ENCODE measurements around the gene TKFC. TPM values are rescaled to one million over a fixed set of nuclear protein-coding genes. Genes with fewer than 3 reads are reported as not detected.

The TKFC gene
- total RNA-seq, 1 donor from 2014 or later, result 59.6 TPM

GRCh38 chr11:61349189-61349751, 16.2 kb downstream of the TKFC start:
- Mint-ChIP-seq H3K27me3 (ENCODE audit: unreplicated experiment) (peaks cover 3% of the 10 kb centered on the region), H3K27ac (ENCODE audit: unreplicated experiment) (no peak overlapping the region), H3K9me3 (ENCODE audit: unreplicated experiment) (peaks cover 6% of the 10 kb centered on the region), H3K36me3 (ENCODE audit: unreplicated experiment) (no peaks in the 10 kb centered on the region), H3K4me1 (ENCODE audit: low read depth, unreplicated experiment) (peaks cover 14% of the 10 kb centered on the region), H3K4me3 (ENCODE audit: unreplicated experiment) (no peak overlapping the region)
- no peak for DNase-seq
- no peak for TF ChIP-seq CTCF (IDR thresholded peaks at IDR 0.05; ENCODE audit: partially characterized antibody, unreplicated experiment)

- DNase-seq, result no peak
- Mint-ChIP-seq H3K36me3 (ENCODE audit: unreplicated experiment) (no peaks in the 10 kb centered on the region), H3K9me3 (ENCODE audit: unreplicated experiment) (peaks cover 3% of the 10 kb centered on the region), H3K27me3 (ENCODE audit: unreplicated experiment) (peaks cover 1% of the 10 kb centered on the region), H3K27ac (ENCODE audit: unreplicated experiment) (no peak overlapping the region), H3K4me1 (ENCODE audit: low read depth, unreplicated experiment) (peaks cover 8% of the 10 kb centered on the region), H3K4me3 (ENCODE audit: unreplicated experiment) (peak overlapping the region; percentile 55)
- no peak for TF ChIP-seq CTCF (IDR thresholded peaks at IDR 0.05; ENCODE audit: partially characterized antibody, unreplicated experiment)
Measured at GRCh38 chr11:61349916-61350315, 16.9 kb downstream of the TKFC start.

- Mint-ChIP-seq H3K4me1 (ENCODE audit: low read depth, unreplicated experiment) (peaks cover 7% of the 10 kb centered on the region), H3K4me3 (ENCODE audit: unreplicated experiment) (no peak overlapping the region), H3K9me3 (ENCODE audit: unreplicated experiment) (peaks cover 3% of the 10 kb centered on the region), H3K27me3 (ENCODE audit: unreplicated experiment) (peaks cover 1% of the 10 kb centered on the region), H3K36me3 (ENCODE audit: unreplicated experiment) (no peaks in the 10 kb centered on the region), H3K27ac (ENCODE audit: unreplicated experiment) (no peak overlapping the region)
- no peak for TF ChIP-seq CTCF (IDR thresholded peaks at IDR 0.05; ENCODE audit: partially characterized antibody, unreplicated experiment)
- no peak for DNase-seq
Measured at GRCh38 chr11:61350336-61350735, 17.3 kb downstream of the TKFC start.

- Mint-ChIP-seq H3K9me3 (ENCODE audit: unreplicated experiment) (peaks cover 3% of the 10 kb centered on the region), H3K27me3 (ENCODE audit: unreplicated experiment) (peaks cover 1% of the 10 kb centered on the region), H3K4me3 (ENCODE audit: unreplicated experiment) (no peak overlapping the region), H3K36me3 (ENCODE audit: unreplicated experiment) (no peaks in the 10 kb centered on the region), H3K27ac (ENCODE audit: unreplicated experiment) (no peak overlapping the region), H3K4me1 (ENCODE audit: low read depth, unreplicated experiment) (peaks cover 4% of the 10 kb centered on the region)
- TF ChIP-seq CTCF (IDR thresholded peaks at IDR 0.05; ENCODE audit: partially characterized antibody, unreplicated experiment), result no peak
- no peak for DNase-seq
Measured at GRCh38 chr11:61350803-61351202, 17.8 kb downstream of the TKFC start.

GRCh38 chr11:61352038-61352437, 19.0 kb downstream of the TKFC start:
- Mint-ChIP-seq H3K4me1 (ENCODE audit: low read depth, unreplicated experiment) (peaks cover 2% of the 10 kb centered on the region), H3K9me3 (ENCODE audit: unreplicated experiment) (peaks cover 3% of the 10 kb centered on the region), H3K36me3 (ENCODE audit: unreplicated experiment) (no peaks in the 10 kb centered on the region), H3K27me3 (ENCODE audit: unreplicated experiment) (no peaks in the 10 kb centered on the region), H3K27ac (ENCODE audit: unreplicated experiment) (no peak overlapping the region), H3K4me3 (ENCODE audit: unreplicated experiment) (no peak overlapping the region)
- DNase-seq, result no peak
- no peak for TF ChIP-seq CTCF (IDR thresholded peaks at IDR 0.05; ENCODE audit: partially characterized antibody, unreplicated experiment)

Measured in glutamatergic neuron (in vitro differentiated cells).